ENCODE measurements around the gene GRM7.

The GRM7 gene

DNA sequence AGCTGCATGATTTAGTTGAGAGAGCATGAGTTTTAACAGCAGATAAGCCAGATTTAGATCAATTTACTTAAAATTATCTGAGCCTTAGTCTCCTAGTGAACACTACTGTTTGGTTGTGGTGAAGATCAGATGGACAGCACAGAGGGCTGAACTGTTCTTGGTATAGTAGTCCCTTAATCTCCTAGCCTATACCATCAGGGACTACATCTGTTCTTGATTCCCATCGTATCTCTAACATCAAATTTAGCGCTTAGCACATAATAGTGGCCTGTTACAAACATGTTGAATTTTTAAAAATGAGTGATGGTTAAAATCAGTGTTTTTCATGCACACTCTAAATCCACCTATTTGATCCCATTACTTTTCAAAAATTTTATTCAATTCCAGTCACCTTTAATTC lies 507.7 kb downstream of the GRM7 start:
- DNase-seq (ENCODE audit: low read depth in 1 of 2, low spot score in 1 of 2), result no peak
- H3K4me3 ChIP-seq (replicated peaks; ENCODE audit: insufficient read depth, low read length), result no peak overlapping the region
- TF ChIP-seq SPI1 (IDR thresholded peaks at IDR 0.05; ENCODE audit: borderline replicate concordance, low read depth), result no peak
- no peak for TF ChIP-seq GABPA (IDR thresholded peaks at IDR 0.05; ENCODE audit: low read depth)
- TF ChIP-seq, protein P1, sequence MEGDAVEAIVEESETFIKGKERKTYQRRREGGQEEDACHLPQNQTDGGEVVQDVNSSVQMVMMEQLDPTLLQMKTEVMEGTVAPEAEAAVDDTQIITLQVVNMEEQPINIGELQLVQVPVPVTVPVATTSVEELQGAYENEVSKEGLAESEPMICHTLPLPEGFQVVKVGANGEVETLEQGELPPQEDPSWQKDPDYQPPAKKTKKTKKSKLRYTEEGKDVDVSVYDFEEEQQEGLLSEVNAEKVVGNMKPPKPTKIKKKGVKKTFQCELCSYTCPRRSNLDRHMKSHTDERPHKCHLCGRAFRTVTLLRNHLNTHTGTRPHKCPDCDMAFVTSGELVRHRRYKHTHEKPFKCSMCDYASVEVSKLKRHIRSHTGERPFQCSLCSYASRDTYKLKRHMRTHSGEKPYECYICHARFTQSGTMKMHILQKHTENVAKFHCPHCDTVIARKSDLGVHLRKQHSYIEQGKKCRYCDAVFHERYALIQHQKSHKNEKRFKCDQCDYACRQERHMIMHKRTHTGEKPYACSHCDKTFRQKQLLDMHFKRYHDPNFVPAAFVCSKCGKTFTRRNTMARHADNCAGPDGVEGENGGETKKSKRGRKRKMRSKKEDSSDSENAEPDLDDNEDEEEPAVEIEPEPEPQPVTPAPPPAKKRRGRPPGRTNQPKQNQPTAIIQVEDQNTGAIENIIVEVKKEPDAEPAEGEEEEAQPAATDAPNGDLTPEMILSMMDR (IDR thresholded peaks at IDR 0.05; ENCODE audit: insufficient read depth, low read length), result no peak
- TF ChIP-seq POLR2AphosphoS5 (IDR thresholded peaks at IDR 0.05; ENCODE audit: low read depth), result no peak
- no peak for TF ChIP-seq REST (IDR thresholded peaks at IDR 0.05; ENCODE audit: insufficient replicate concordance, low read depth)
- no peaks in the 10 kb centered on the region for H3K27me3 ChIP-seq (ENCODE audit: insufficient read depth, poor library complexity, severe bottlenecking)
- H3K27ac ChIP-seq (replicated peaks), result no peak overlapping the region

DNA sequence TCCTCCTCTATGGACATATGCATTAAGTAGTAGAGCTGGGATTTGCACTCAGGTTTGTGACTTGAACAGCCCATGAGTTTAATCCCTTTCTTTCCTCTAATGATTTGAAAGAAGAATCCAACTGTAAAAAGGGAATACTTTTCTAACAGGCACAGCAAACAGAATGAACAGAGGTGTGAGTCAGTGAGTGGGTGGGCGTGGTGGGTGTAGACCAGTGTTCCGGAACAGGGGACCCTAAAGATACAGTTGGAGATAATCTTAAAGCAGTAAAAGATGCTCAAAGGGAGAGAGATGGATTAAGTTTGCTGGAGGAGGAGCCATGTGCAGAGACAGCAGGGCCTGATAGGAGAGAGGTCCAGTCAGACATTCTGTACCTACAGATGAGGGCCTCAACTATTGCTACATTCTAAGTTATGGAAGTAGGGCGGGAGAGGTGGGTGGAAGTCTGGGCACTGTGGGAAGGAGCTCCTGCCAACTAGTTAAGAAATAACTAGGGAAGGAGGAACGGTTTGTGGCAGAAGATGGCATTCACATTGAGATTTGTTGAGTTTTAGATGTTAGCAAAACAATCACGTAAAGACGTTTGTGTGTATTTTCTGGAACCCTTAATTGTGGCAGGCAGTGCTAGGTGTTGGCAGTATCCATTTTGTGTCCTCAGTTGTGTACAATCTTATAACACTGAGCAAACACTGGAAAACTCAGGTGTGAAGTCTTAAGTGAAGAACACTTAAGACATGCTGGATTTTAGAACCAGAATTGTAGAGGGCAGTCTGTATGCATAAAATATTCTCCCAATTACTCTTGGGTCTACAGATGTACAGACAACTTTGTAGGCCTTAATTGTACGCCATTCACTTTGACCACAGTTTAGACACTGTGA lies 511.0 kb downstream of the GRM7 start:
- no peak overlapping the region for H3K27ac ChIP-seq (replicated peaks)
- TF ChIP-seq REST (IDR thresholded peaks at IDR 0.05; ENCODE audit: insufficient replicate concordance, low read depth) (no peak), POLR2AphosphoS5 (IDR thresholded peaks at IDR 0.05; ENCODE audit: low read depth) (no peak), GABPA (IDR thresholded peaks at IDR 0.05; ENCODE audit: low read depth) (no peak), SPI1 (IDR thresholded peaks at IDR 0.05; ENCODE audit: borderline replicate concordance, low read depth) (no peak)
- TF ChIP-seq, protein P1 (IDR thresholded peaks at IDR 0.05; ENCODE audit: insufficient read depth, low read length), result no peak
- no peaks in the 10 kb centered on the region for H3K27me3 ChIP-seq (ENCODE audit: insufficient read depth, poor library complexity, severe bottlenecking)
- DNase-seq (ENCODE audit: low read depth in 1 of 2, low spot score in 1 of 2), result no peak
- no peak overlapping the region for H3K4me3 ChIP-seq (replicated peaks; ENCODE audit: insufficient read depth, low read length)

DNA sequence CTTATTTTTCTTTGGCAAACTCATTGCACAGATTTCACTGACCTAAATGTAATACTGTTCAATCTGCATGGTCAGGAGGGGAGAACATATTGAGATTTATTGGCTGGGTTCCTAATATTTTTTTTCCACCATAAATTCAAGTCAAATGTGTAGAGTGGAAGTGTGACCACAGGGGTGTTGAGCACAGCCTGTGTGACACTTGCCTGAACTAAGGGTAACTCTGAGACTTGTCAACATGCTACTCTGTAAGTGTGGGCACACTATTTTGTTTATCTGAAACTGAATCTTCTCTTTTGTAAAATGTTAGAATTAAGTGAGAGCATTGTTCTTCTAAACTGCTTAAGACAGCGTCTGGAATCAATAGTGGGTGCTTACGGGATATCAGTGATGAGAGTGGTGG lies 516.2 kb downstream of the GRM7 start:
- DNase-seq (ENCODE audit: low read depth in 1 of 2, low spot score in 1 of 2), result no peak
- H3K27ac ChIP-seq (replicated peaks), result no peak overlapping the region
- H3K4me3 ChIP-seq (replicated peaks; ENCODE audit: insufficient read depth, low read length), result no peak overlapping the region
- H3K27me3 ChIP-seq (ENCODE audit: insufficient read depth, poor library complexity, severe bottlenecking), result no peaks in the 10 kb centered on the region
- TF ChIP-seq POLR2AphosphoS5 (IDR thresholded peaks at IDR 0.05; ENCODE audit: low read depth) (no peak), SPI1 (IDR thresholded peaks at IDR 0.05; ENCODE audit: borderline replicate concordance, low read depth) (no peak), GABPA (IDR thresholded peaks at IDR 0.05; ENCODE audit: low read depth) (no peak)
- TF ChIP-seq, protein P1 (IDR thresholded peaks at IDR 0.05; ENCODE audit: insufficient read depth, low read length), result no peak

All from HL-60 (cell line).